NB4 (cell line): ENCODE data around the gene PRICKLE2.

Experiments
- DNase-seq: peaks from one replicate; pipeline ENCODE4 v3.0.0; 2010; ENCODE audit warnings: low read depth
- H3K4me3 ChIP-seq: one replicate; pipeline ENCODE4 v1.5.1; 2011; ENCODE audit warnings: mild to moderate bottlenecking, low read depth, low read length, moderate library complexity
- MYC ChIP-seq: IDR thresholded peaks from 2 replicates; pipeline ENCODE4 v1.6.1; 2011; ENCODE audit warnings: low read depth, low read length
- POLR2A ChIP-seq: IDR thresholded peaks from 2 replicates; pipeline ENCODE4 v1.6.1; 2011; ENCODE audit warnings: mild to moderate bottlenecking; ENCODE audit not compliant: insufficient read length; ENCODE audit errors: extremely low read depth
- TF ChIP-seq, protein P1 (sequence below): IDR thresholded peaks from 2 replicates; pipeline ENCODE4 v1.6.1; 2011; ENCODE audit warnings: low read depth, low read length
- TF ChIP-seq, protein P2 (sequence below): IDR thresholded peaks from one replicate; pipeline ENCODE4 v1.5.1; 2012; ENCODE audit warnings: low read depth, low read length

PRICKLE2 gene

DNA sequence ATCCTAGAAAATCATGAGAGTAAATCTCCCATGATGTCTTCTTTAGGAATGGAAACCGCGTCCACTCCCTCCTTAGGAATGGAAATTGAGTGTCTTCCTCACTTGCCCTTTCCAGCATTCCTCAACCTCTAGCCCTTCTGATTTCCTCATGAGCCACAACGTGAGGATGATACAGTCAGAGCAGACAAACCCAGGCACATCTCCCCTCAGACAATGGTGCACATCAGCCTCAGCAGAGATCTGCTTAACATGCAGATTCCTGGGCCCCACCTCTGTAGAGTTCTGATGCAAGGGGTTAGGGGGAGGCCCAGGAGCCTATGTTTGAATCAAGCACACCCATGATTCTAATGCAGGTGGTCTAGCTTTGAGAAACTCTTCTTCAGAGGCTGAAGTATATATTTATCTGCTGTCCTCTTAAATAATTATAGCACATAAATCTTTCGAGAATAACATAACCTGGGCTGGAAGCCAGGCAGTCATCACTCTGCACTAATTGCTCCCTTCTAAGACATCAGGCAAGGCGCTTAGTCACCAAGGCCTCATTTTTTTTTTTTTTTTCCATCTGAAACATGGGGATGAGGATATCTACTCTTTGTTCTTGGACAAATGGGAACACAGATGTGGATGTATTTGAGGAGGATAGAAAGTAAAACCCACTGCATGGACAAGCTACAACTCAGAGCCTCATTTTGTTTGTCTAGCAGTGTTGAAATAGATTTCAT, 81.7 kb downstream of the PRICKLE2 start:
- TF ChIP-seq, protein P1, sequence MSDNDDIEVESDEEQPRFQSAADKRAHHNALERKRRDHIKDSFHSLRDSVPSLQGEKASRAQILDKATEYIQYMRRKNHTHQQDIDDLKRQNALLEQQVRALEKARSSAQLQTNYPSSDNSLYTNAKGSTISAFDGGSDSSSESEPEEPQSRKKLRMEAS, result no peak
- TF ChIP-seq POLR2A, result no peak
- no peak for TF ChIP-seq MYC
- TF ChIP-seq, protein P2, sequence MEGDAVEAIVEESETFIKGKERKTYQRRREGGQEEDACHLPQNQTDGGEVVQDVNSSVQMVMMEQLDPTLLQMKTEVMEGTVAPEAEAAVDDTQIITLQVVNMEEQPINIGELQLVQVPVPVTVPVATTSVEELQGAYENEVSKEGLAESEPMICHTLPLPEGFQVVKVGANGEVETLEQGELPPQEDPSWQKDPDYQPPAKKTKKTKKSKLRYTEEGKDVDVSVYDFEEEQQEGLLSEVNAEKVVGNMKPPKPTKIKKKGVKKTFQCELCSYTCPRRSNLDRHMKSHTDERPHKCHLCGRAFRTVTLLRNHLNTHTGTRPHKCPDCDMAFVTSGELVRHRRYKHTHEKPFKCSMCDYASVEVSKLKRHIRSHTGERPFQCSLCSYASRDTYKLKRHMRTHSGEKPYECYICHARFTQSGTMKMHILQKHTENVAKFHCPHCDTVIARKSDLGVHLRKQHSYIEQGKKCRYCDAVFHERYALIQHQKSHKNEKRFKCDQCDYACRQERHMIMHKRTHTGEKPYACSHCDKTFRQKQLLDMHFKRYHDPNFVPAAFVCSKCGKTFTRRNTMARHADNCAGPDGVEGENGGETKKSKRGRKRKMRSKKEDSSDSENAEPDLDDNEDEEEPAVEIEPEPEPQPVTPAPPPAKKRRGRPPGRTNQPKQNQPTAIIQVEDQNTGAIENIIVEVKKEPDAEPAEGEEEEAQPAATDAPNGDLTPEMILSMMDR, result no peak
- no peak overlapping the region for H3K4me3 ChIP-seq
- DNase-seq, result no peak

DNA sequence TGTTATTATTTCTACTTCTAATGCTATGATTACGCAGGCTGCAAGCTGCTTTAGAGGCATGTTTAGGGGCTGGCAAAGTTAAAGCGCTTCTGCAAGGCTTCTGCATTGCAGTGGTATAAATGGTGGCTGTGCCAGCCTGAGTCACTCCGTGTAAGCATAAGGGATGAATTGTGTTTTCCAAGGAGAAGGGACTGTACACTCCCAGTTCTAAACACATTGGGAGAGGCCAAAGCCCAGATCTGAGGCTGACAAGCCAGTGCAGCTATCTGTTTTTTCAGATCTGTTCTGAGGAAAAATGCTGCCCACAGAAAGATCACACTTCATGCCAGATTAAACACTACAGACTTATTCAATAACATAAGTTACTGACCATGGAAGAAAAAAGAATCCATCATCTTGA, 83.8 kb downstream of the PRICKLE2 start:
- H3K4me3 ChIP-seq, result no peak overlapping the region
- TF ChIP-seq, protein P2, result no peak
- TF ChIP-seq MYC (no peak), POLR2A (no peak)
- TF ChIP-seq, protein P1, result no peak
- DNase-seq, result no peak

GRCh38 chr3:64140651-64141050, 84.6 kb downstream of the PRICKLE2 start:
- DNase-seq, result no peak
- TF ChIP-seq, protein P2, result no peak
- TF ChIP-seq MYC (no peak), POLR2A (no peak)
- TF ChIP-seq, protein P1, result no peak
- no peak overlapping the region for H3K4me3 ChIP-seq

GRCh38 chr3:64138656-64139375, 86.5 kb downstream of the PRICKLE2 start:
- TF ChIP-seq POLR2A (no peak), MYC (no peak)
- TF ChIP-seq, protein P1, result no peak
- TF ChIP-seq, protein P2, result no peak
- DNase-seq, result no peak
- no peak overlapping the region for H3K4me3 ChIP-seq

- DNase-seq, result no peak
- TF ChIP-seq POLR2A, result no peak
- TF ChIP-seq, protein P1, result no peak
- no peak for TF ChIP-seq MYC
- TF ChIP-seq, protein P2, result no peak
- no peak overlapping the region for H3K4me3 ChIP-seq
These were observed 87.2 kb downstream of the PRICKLE2 start for GRCh38 chr3:64138046-64138445.
